Measurements from ENCODE around the gene TMEM144.

The TMEM144 gene

GRCh38 chr4:158172261-158173258 is 37.7 kb upstream of the TMEM144 start, which contains the start of gene GASK1B:
Gene GASK1B (minus strand): TSS chr4:158173025. CDS start chr4:158171375, 1,650 bp downstream.
- no peaks in the 10 kb centered on the region for H3K4me1 ChIP-seq (ENCODE audit: control insufficient read depth, insufficient read depth, low read length)
- peak within 1 kb of the TSS; percentile 84 for H3K27ac ChIP-seq (ENCODE audit: low read depth, low read length)

GRCh38 chr4:158176108-158176507 is 34.2 kb upstream of the TMEM144 start:
- Histone ChIP-seq H3K9ac (ENCODE audit: low read length) (no peak overlapping the region), H3K27me3 (ENCODE audit: control insufficient read depth, insufficient read depth, low read length) (no peaks in the 10 kb centered on the region), H3K4me1 (ENCODE audit: control insufficient read depth, insufficient read depth, low read length) (no peaks in the 10 kb centered on the region), H3K27ac (ENCODE audit: low read depth, low read length) (no peak overlapping the region), H3K4me3 (ENCODE audit: low read length) (no peak overlapping the region), H3K36me3 (ENCODE audit: control insufficient read depth, insufficient read depth, low read length) (no peaks in the 10 kb centered on the region)

More at GRCh38 chr4:158172261-158173258, 37.7 kb upstream of the TMEM144 start, which contains the start of gene GASK1B:
- no peaks in the 10 kb centered on the region for H3K27me3 ChIP-seq (ENCODE audit: control insufficient read depth, insufficient read depth, low read length)
- no peaks in the 10 kb centered on the region for H3K36me3 ChIP-seq (ENCODE audit: control insufficient read depth, insufficient read depth, low read length)
- peak within 1 kb of the TSS; percentile 61 for H3K4me3 ChIP-seq (ENCODE audit: low read length)
- H3K9ac ChIP-seq (ENCODE audit: low read length): no peak within 1 kb of the TSS

GRCh38 chr4:158176776-158177175 is 33.5 kb upstream of the TMEM144 start:
- no peak overlapping the region for H3K9ac ChIP-seq (ENCODE audit: low read length)
- no peaks in the 10 kb centered on the region for H3K4me1 ChIP-seq (ENCODE audit: control insufficient read depth, insufficient read depth, low read length)
- no peaks in the 10 kb centered on the region for H3K36me3 ChIP-seq (ENCODE audit: control insufficient read depth, insufficient read depth, low read length)
- no peak overlapping the region for H3K27ac ChIP-seq (ENCODE audit: low read depth, low read length)
- H3K4me3 ChIP-seq (ENCODE audit: low read length): no peak overlapping the region
- no peaks in the 10 kb centered on the region for H3K27me3 ChIP-seq (ENCODE audit: control insufficient read depth, insufficient read depth, low read length)

- H3K4me1 ChIP-seq (ENCODE audit: control insufficient read depth, insufficient read depth, low read length): no peaks in the 10 kb centered on the region
- H3K27ac ChIP-seq (ENCODE audit: low read depth, low read length): no peak overlapping the region
- H3K4me3 ChIP-seq (ENCODE audit: low read length): no peak overlapping the region
- H3K27me3 ChIP-seq (ENCODE audit: control insufficient read depth, insufficient read depth, low read length): no peaks in the 10 kb centered on the region
- no peaks in the 10 kb centered on the region for H3K36me3 ChIP-seq (ENCODE audit: control insufficient read depth, insufficient read depth, low read length)
- no peak overlapping the region for H3K9ac ChIP-seq (ENCODE audit: low read length)
Observed at GRCh38 chr4:158179465-158179864, 30.8 kb upstream of the TMEM144 start.

GRCh38 chr4:158181906-158182305 is 28.4 kb upstream of the TMEM144 start:
- no peaks in the 10 kb centered on the region for H3K27me3 ChIP-seq (ENCODE audit: control insufficient read depth, insufficient read depth, low read length)
- no peaks in the 10 kb centered on the region for H3K36me3 ChIP-seq (ENCODE audit: control insufficient read depth, insufficient read depth, low read length)
- H3K4me3 ChIP-seq (ENCODE audit: low read length): no peak overlapping the region
- no peaks in the 10 kb centered on the region for H3K4me1 ChIP-seq (ENCODE audit: control insufficient read depth, insufficient read depth, low read length)
- H3K27ac ChIP-seq (ENCODE audit: low read depth, low read length): no peak overlapping the region
- no peak overlapping the region for H3K9ac ChIP-seq (ENCODE audit: low read length)

- Histone ChIP-seq H3K9ac (ENCODE audit: low read length) (no peak overlapping the region), H3K4me1 (ENCODE audit: control insufficient read depth, insufficient read depth, low read length) (no peaks in the 10 kb centered on the region), H3K27ac (ENCODE audit: low read depth, low read length) (no peak overlapping the region), H3K36me3 (ENCODE audit: control insufficient read depth, insufficient read depth, low read length) (no peaks in the 10 kb centered on the region), H3K4me3 (ENCODE audit: low read length) (no peak overlapping the region), H3K27me3 (ENCODE audit: control insufficient read depth, insufficient read depth, low read length) (no peaks in the 10 kb centered on the region)
Observed at GRCh38 chr4:158182736-158183135, 27.6 kb upstream of the TMEM144 start.

GRCh38 chr4:158186815-158187214 is 23.5 kb upstream of the TMEM144 start:
- Histone ChIP-seq H3K9ac (ENCODE audit: low read length) (no peak overlapping the region), H3K27me3 (ENCODE audit: control insufficient read depth, insufficient read depth, low read length) (no peaks in the 10 kb centered on the region), H3K36me3 (ENCODE audit: control insufficient read depth, insufficient read depth, low read length) (no peaks in the 10 kb centered on the region), H3K27ac (ENCODE audit: low read depth, low read length) (no peak overlapping the region), H3K4me3 (ENCODE audit: low read length) (no peak overlapping the region), H3K4me1 (ENCODE audit: control insufficient read depth, insufficient read depth, low read length) (no peaks in the 10 kb centered on the region)

- H3K27ac ChIP-seq (ENCODE audit: low read depth, low read length): no peak overlapping the region
- H3K4me3 ChIP-seq (ENCODE audit: low read length): no peak overlapping the region
- H3K27me3 ChIP-seq (ENCODE audit: control insufficient read depth, insufficient read depth, low read length): no peaks in the 10 kb centered on the region
- no peaks in the 10 kb centered on the region for H3K4me1 ChIP-seq (ENCODE audit: control insufficient read depth, insufficient read depth, low read length)
- H3K36me3 ChIP-seq (ENCODE audit: control insufficient read depth, insufficient read depth, low read length): no peaks in the 10 kb centered on the region
- no peak overlapping the region for H3K9ac ChIP-seq (ENCODE audit: low read length)
Observed at GRCh38 chr4:158189422-158189821, 20.9 kb upstream of the TMEM144 start.

GRCh38 chr4:158190718-158191117 is 19.6 kb upstream of the TMEM144 start:
- Histone ChIP-seq H3K4me1 (ENCODE audit: control insufficient read depth, insufficient read depth, low read length) (no peaks in the 10 kb centered on the region), H3K27ac (ENCODE audit: low read depth, low read length) (no peak overlapping the region), H3K4me3 (ENCODE audit: low read length) (no peak overlapping the region), H3K9ac (ENCODE audit: low read length) (no peak overlapping the region), H3K27me3 (ENCODE audit: control insufficient read depth, insufficient read depth, low read length) (no peaks in the 10 kb centered on the region), H3K36me3 (ENCODE audit: control insufficient read depth, insufficient read depth, low read length) (no peaks in the 10 kb centered on the region)

GRCh38 chr4:158192439-158193158 is 17.7 kb upstream of the TMEM144 start:
- Histone ChIP-seq H3K36me3 (ENCODE audit: control insufficient read depth, insufficient read depth, low read length) (no peaks in the 10 kb centered on the region), H3K9ac (ENCODE audit: low read length) (no peak overlapping the region), H3K27me3 (ENCODE audit: control insufficient read depth, insufficient read depth, low read length) (no peaks in the 10 kb centered on the region), H3K27ac (ENCODE audit: low read depth, low read length) (no peak overlapping the region), H3K4me3 (ENCODE audit: low read length) (no peak overlapping the region), H3K4me1 (ENCODE audit: control insufficient read depth, insufficient read depth, low read length) (no peaks in the 10 kb centered on the region)

- no peaks in the 10 kb centered on the region for H3K4me1 ChIP-seq (ENCODE audit: control insufficient read depth, insufficient read depth, low read length)
- no peak overlapping the region for H3K27ac ChIP-seq (ENCODE audit: low read depth, low read length)
- no peaks in the 10 kb centered on the region for H3K27me3 ChIP-seq (ENCODE audit: control insufficient read depth, insufficient read depth, low read length)
- no peaks in the 10 kb centered on the region for H3K36me3 ChIP-seq (ENCODE audit: control insufficient read depth, insufficient read depth, low read length)
- no peak overlapping the region for H3K4me3 ChIP-seq (ENCODE audit: low read length)
- H3K9ac ChIP-seq (ENCODE audit: low read length): no peak overlapping the region
Observed at GRCh38 chr4:158193171-158193749, 17.0 kb upstream of the TMEM144 start.

GRCh38 chr4:158195297-158195696 is 15.0 kb upstream of the TMEM144 start:
- H3K9ac ChIP-seq (ENCODE audit: low read length): no peak overlapping the region
- no peaks in the 10 kb centered on the region for H3K27me3 ChIP-seq (ENCODE audit: control insufficient read depth, insufficient read depth, low read length)
- H3K4me3 ChIP-seq (ENCODE audit: low read length): no peak overlapping the region
- no peak overlapping the region for H3K27ac ChIP-seq (ENCODE audit: low read depth, low read length)
- no peaks in the 10 kb centered on the region for H3K36me3 ChIP-seq (ENCODE audit: control insufficient read depth, insufficient read depth, low read length)
- no peaks in the 10 kb centered on the region for H3K4me1 ChIP-seq (ENCODE audit: control insufficient read depth, insufficient read depth, low read length)

Measured in rectal smooth muscle tissue (tissue), 1 donor.